ENCODE results near the gene PRUNE2. TPM values are rescaled to one million over a fixed set of nuclear protein-coding genes. Genes with fewer than 3 reads are reported as not detected.

The PRUNE2 gene
- total RNA-seq, 1 donor from 2014 or later = 3.1 TPM

- TF ChIP-seq, protein P1, sequence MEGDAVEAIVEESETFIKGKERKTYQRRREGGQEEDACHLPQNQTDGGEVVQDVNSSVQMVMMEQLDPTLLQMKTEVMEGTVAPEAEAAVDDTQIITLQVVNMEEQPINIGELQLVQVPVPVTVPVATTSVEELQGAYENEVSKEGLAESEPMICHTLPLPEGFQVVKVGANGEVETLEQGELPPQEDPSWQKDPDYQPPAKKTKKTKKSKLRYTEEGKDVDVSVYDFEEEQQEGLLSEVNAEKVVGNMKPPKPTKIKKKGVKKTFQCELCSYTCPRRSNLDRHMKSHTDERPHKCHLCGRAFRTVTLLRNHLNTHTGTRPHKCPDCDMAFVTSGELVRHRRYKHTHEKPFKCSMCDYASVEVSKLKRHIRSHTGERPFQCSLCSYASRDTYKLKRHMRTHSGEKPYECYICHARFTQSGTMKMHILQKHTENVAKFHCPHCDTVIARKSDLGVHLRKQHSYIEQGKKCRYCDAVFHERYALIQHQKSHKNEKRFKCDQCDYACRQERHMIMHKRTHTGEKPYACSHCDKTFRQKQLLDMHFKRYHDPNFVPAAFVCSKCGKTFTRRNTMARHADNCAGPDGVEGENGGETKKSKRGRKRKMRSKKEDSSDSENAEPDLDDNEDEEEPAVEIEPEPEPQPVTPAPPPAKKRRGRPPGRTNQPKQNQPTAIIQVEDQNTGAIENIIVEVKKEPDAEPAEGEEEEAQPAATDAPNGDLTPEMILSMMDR (IDR thresholded peaks at IDR 0.05; ENCODE audit: borderline replicate concordance) = no peak
- intact Hi-C loops (cut with micrococcal nuclease) = no loop called here
- no peaks in the 10 kb centered on the region for H3K36me3 ChIP-seq
Measured at GRCh38 chr9:76581731-76582130, 324.2 kb downstream of the PRUNE2 start.

GRCh38 chr9:76580820-76581219 lies 325.1 kb downstream of the PRUNE2 start:
- no peaks in the 10 kb centered on the region for H3K9me3 ChIP-seq (replicated peaks)
- intact Hi-C loops (cut with micrococcal nuclease) = no loop called here
- no peaks in the 10 kb centered on the region for H3K27me3 ChIP-seq (ENCODE audit: low read depth)
- H3K36me3 ChIP-seq = no peaks in the 10 kb centered on the region
- no peak overlapping the region for H3K27ac ChIP-seq (replicated peaks)
- TF ChIP-seq, protein P1 (IDR thresholded peaks at IDR 0.05; ENCODE audit: borderline replicate concordance) = no peak
- DNase-seq = no peak
- no peaks in the 10 kb centered on the region for H3K4me1 ChIP-seq
- no peak overlapping the region for H3K4me3 ChIP-seq

More at GRCh38 chr9:76581731-76582130, 324.2 kb downstream of the PRUNE2 start:
- DNase-seq = no peak
- Histone ChIP-seq H3K4me1 (no peaks in the 10 kb centered on the region), H3K27me3 (ENCODE audit: low read depth) (no peaks in the 10 kb centered on the region), H3K4me3 (no peak overlapping the region), H3K27ac (replicated peaks) (no peak overlapping the region), H3K9me3 (replicated peaks) (no peaks in the 10 kb centered on the region)

- Histone ChIP-seq H3K4me1 (no peaks in the 10 kb centered on the region), H3K27me3 (ENCODE audit: low read depth) (no peaks in the 10 kb centered on the region), H3K27ac (replicated peaks) (no peak overlapping the region), H3K9me3 (replicated peaks) (no peaks in the 10 kb centered on the region), H3K4me3 (no peak overlapping the region), H3K36me3 (no peaks in the 10 kb centered on the region)
- intact Hi-C loops (cut with micrococcal nuclease) = no loop called here
- no peak for DNase-seq
- TF ChIP-seq, protein P1 (IDR thresholded peaks at IDR 0.05; ENCODE audit: borderline replicate concordance) = no peak
Measured at GRCh38 chr9:76580188-76580587, 325.7 kb downstream of the PRUNE2 start.

DNA sequence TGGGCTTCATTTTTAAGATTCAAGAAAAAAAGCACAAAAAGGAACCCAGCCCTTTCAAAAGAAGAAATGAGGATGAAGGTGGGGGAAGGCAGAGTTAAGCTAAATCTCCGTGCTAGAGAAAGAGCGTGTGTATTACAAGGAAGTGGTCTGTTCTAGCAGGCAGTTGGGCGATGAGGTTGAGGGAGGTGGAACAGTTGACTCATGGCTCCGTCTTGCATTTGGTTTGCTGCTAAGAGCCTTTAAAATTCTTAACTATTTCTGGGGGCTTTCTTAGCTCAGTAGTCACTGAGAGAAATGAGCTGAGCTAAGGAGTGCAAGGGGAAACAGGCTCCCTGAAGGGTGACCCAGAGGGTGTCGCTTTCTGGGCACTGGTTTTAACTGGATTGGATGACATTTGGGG lies 329.6 kb downstream of the PRUNE2 start:
- Histone ChIP-seq H3K9me3 (replicated peaks) (no peaks in the 10 kb centered on the region), H3K27ac (replicated peaks) (no peak overlapping the region), H3K4me1 (no peaks in the 10 kb centered on the region), H3K4me3 (no peak overlapping the region), H3K27me3 (ENCODE audit: low read depth) (peaks cover 14% of the 10 kb centered on the region), H3K36me3 (no peaks in the 10 kb centered on the region)
- DNase-seq = no peak
- TF ChIP-seq, protein P1 (IDR thresholded peaks at IDR 0.05; ENCODE audit: borderline replicate concordance) = no peak
- intact Hi-C loops (cut with micrococcal nuclease) = no loop called here

GRCh38 chr9:76575761-76576160 lies 330.2 kb downstream of the PRUNE2 start:
- H3K36me3 ChIP-seq = no peaks in the 10 kb centered on the region
- intact Hi-C loops (cut with micrococcal nuclease) = no loop called here

More at GRCh38 chr9:76575761-76576160, 330.2 kb downstream of the PRUNE2 start:
- Histone ChIP-seq H3K4me3 (no peak overlapping the region), H3K4me1 (no peaks in the 10 kb centered on the region), H3K9me3 (replicated peaks) (peaks cover 5% of the 10 kb centered on the region), H3K27me3 (ENCODE audit: low read depth) (peaks cover 19% of the 10 kb centered on the region), H3K27ac (replicated peaks) (no peak overlapping the region)
- no peak for DNase-seq
- TF ChIP-seq, protein P1 (IDR thresholded peaks at IDR 0.05; ENCODE audit: borderline replicate concordance) = no peak
